AG09319 (cell line): ENCODE data around the gene ABCF3.

Experiments used
- DNase-seq: peaks from one replicate; pipeline ENCODE4 v3.0.0-alpha.2; 2010; ENCODE audit warnings: low read depth; ENCODE audit errors: extremely low read depth
- CTCF ChIP-seq: IDR thresholded peaks from 2 replicates; pipeline ENCODE4 v1.5.1; 2011; ENCODE audit warnings: low read depth, mild to moderate bottlenecking, inconsistent platforms, low read length, moderate library complexity

Gene ABCF3

GRCh38 chr3:184203526-184203925, 17.5 kb downstream of the ABCF3 start:
- no peak for DNase-seq
- TF ChIP-seq CTCF: no peak

- no peak; the same call in 1 of the 2 replicates for TF ChIP-seq CTCF
- DNase-seq: no peak
These were observed 23.3 kb downstream of the ABCF3 start for GRCh38 chr3:184209146-184209923.

GRCh38 chr3:184211297-184211696, 25.3 kb downstream of the ABCF3 start:
- DNase-seq: no peak
- no peak for TF ChIP-seq CTCF

- TF ChIP-seq CTCF: no peak
- no peak for DNase-seq
These were observed 25.7 kb downstream of the ABCF3 start for GRCh38 chr3:184211718-184212117.

GRCh38 chr3:184218814-184219213, 32.8 kb downstream of the ABCF3 start:
- no peak for DNase-seq
- TF ChIP-seq CTCF: no peak

GRCh38 chr3:184222521-184222920, 36.5 kb downstream of the ABCF3 start:
- no peak for TF ChIP-seq CTCF
- DNase-seq: no peak

GRCh38 chr3:184223946-184224345, 37.9 kb downstream of the ABCF3 start:
- no peak for TF ChIP-seq CTCF
- no peak for DNase-seq
